HEK293 (cell line): ENCODE data around the gene FFAR1.

Experiments used
- CTCF ChIP-seq: fragments of 450-650 bp; formaldehyde crosslinking; IDR thresholded peaks from 2 replicates; pipeline ENCODE4 v1.5.1; 2016; ENCODE audit warnings: missing biosample characterization, missing genetic modification characterization
- KLF16 ChIP-seq: fragments of 450-650 bp; formaldehyde crosslinking; IDR thresholded peaks from 2 replicates; pipeline ENCODE4 v1.5.1; 2017; ENCODE audit warnings: missing biosample characterization, missing genetic modification characterization
- PRDM1 ChIP-seq: fragments of 450-650 bp; formaldehyde crosslinking; IDR thresholded peaks from 2 replicates; pipeline ENCODE4; 2016; ENCODE audit warnings: missing biosample characterization, missing genetic modification characterization
- ZBTB21 ChIP-seq: fragments of 450-650 bp; formaldehyde crosslinking; IDR thresholded peaks from 2 replicates; pipeline ENCODE4 v1.5.1; 2017; ENCODE audit warnings: missing biosample characterization, missing genetic modification characterization
- ZBTB7A ChIP-seq: fragments of 450-650 bp; formaldehyde crosslinking; IDR thresholded peaks from 2 replicates; pipeline ENCODE4 v1.5.1; 2016; ENCODE audit warnings: low read depth, missing biosample characterization, missing genetic modification characterization
- ZNF37A ChIP-seq: fragments of 450-650 bp; IDR thresholded peaks from 2 replicates; pipeline ENCODE4 v1.5.1; 2018; ENCODE audit warnings: missing biosample characterization, missing genetic modification characterization
- TF ChIP-seq, protein P1 (sequence below): fragments of 450-650 bp; formaldehyde crosslinking; IDR thresholded peaks from 2 replicates; pipeline ENCODE4 v1.5.1; 2016; ENCODE audit warnings: missing biosample characterization, missing genetic modification characterization
- TF ChIP-seq, protein P2 (sequence below): fragments of 450-650 bp; IDR thresholded peaks from 2 replicates; pipeline ENCODE4 v1.5.1; 2018; ENCODE audit warnings: missing biosample characterization, missing genetic modification characterization

DNA sequence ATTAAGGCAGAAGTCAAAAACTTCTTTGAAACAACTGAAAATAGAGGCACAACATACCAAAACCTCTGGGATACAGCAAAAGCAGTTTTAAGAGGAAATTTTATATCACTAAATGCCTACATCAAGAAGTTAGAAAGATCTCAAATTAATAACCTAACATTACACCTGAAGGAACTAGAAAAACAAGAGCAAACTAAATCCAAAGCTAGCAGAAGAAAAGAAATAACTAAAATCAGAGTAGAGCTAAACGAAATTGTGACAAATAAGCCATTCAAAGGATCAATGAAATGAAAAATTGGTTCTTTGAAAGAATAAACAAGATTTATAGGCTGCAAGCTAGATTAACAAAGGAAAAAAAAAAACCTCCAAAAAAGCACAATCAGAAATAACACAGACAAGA is 20.7 kb downstream of the FFAR1 start:
- TF ChIP-seq KLF16 (tag by site-specific recombination), result no peak
- TF ChIP-seq PRDM1 (tag by site-specific recombination), result no peak
- no peak for TF ChIP-seq ZNF37A (tag by site-specific recombination)
- TF ChIP-seq CTCF (tag by site-specific recombination), result no peak
- TF ChIP-seq, protein P1, sequence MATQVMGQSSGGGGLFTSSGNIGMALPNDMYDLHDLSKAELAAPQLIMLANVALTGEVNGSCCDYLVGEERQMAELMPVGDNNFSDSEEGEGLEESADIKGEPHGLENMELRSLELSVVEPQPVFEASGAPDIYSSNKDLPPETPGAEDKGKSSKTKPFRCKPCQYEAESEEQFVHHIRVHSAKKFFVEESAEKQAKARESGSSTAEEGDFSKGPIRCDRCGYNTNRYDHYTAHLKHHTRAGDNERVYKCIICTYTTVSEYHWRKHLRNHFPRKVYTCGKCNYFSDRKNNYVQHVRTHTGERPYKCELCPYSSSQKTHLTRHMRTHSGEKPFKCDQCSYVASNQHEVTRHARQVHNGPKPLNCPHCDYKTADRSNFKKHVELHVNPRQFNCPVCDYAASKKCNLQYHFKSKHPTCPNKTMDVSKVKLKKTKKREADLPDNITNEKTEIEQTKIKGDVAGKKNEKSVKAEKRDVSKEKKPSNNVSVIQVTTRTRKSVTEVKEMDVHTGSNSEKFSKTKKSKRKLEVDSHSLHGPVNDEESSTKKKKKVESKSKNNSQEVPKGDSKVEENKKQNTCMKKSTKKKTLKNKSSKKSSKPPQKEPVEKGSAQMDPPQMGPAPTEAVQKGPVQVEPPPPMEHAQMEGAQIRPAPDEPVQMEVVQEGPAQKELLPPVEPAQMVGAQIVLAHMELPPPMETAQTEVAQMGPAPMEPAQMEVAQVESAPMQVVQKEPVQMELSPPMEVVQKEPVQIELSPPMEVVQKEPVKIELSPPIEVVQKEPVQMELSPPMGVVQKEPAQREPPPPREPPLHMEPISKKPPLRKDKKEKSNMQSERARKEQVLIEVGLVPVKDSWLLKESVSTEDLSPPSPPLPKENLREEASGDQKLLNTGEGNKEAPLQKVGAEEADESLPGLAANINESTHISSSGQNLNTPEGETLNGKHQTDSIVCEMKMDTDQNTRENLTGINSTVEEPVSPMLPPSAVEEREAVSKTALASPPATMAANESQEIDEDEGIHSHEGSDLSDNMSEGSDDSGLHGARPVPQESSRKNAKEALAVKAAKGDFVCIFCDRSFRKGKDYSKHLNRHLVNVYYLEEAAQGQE (tag by site-specific recombination), result no peak
- TF ChIP-seq, protein P2, sequence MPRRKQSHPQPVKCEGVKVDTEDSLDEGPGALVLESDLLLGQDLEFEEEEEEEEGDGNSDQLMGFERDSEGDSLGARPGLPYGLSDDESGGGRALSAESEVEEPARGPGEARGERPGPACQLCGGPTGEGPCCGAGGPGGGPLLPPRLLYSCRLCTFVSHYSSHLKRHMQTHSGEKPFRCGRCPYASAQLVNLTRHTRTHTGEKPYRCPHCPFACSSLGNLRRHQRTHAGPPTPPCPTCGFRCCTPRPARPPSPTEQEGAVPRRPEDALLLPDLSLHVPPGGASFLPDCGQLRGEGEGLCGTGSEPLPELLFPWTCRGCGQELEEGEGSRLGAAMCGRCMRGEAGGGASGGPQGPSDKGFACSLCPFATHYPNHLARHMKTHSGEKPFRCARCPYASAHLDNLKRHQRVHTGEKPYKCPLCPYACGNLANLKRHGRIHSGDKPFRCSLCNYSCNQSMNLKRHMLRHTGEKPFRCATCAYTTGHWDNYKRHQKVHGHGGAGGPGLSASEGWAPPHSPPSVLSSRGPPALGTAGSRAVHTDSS (tag by site-specific recombination), result no peak
- TF ChIP-seq ZBTB21, result no peak
- TF ChIP-seq ZBTB7A, result no peak
